GM18519 (cell line): Measurements from ENCODE around the gene FGFR3.

Source experiments
- ATAC-seq: cut with Tn5 transposase; IDR thresholded peaks from one replicate; pipeline ENCODE4 v1.9.1; 2021; ENCODE audit warnings: mild to moderate bottlenecking, moderate library complexity; ENCODE audit not compliant: unreplicated experiment, low FRiP score

The FGFR3 gene

GRCh38 chr4:1768367-1769034 is 24.6 kb upstream of the FGFR3 start:
- ATAC-seq, result no peak

DNA sequence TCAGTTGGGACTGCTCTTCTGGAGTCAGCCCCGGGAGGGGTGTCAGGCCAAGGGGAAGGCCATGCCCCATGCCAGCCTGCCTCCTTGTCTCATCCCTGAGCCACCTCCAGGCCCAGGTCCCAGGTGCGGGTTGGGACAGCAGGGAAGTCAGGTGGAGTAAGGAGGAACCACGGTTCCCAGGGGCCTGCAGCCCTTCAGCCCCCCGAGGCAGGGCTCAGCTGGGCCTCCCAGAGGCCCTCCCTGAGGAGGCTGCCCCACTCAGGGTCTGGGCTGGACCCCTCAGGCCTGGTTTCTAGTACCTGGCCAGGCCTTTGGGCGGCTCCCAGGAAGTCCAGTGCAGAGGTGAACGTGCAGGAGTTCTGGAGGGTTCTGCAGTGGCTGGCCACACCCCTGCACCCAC is 23.4 kb upstream of the FGFR3 start:
- no peak for ATAC-seq

DNA sequence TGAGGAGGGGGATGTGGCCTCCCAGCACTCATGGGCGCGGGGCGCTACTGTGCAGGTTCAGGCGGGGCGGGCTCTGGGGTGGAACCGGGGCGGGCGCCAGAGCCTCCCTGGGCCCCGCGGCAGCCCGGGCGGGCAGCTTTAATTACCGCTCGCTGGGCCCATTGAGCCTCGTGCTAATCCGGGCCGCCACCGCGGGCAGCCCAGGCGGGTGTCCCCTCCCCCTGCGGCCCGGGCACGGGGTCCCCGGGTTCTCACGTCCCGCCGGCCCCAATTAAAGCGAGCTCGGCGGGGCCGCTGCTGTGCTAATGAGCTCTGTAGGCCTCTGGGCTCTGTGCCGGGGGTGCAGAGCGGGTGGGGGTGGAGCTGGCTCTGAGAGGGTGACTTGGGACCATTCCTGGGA is 22.8 kb upstream of the FGFR3 start:
- no peak for ATAC-seq

DNA sequence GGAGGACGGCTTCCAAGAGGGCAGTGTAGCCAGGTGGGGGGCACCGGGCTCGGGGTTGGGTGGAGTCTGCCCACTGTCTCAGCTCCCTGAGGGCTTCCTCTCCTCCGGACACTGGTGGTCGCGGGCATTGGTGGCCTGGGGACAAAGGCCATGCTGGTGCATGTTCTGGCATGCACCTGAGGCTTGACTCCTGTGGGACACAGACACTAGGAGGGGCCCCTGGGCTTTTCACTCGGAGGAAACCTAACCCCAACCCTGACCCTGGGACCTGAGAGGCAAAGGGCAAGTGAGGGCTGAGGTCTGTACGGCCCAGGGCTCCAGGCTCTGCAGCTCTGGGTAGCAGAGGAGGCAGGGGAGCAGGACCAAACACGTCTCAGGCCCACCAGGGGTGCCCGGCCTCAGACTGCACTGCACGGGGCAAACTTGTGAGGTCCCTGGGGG is 22.3 kb upstream of the FGFR3 start:
- ATAC-seq, result no peak

GRCh38 chr4:1771555-1772305 is 21.4 kb upstream of the FGFR3 start:
- no peak for ATAC-seq

GRCh38 chr4:1772853-1773538 is 20.1 kb upstream of the FGFR3 start:
- no peak for ATAC-seq

DNA sequence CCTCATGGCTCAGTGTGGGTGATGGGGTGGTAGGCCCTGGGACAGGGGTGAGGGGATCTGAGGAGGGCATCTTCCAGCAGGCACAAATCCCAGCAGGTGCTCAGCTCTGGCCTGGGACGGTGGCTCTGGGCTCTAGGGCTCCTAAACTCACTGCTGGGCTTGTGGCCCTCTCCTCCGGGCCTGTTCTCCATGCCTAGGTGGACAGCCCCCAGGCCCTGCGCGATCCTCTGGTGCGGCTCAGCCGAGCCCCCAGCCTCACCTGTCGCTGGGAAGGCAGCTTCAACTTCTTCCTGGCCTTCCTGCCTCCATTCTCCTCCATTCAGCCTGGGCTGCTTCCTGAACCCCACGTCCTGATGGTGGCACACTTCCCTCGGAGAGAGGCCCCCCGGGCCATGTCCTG is 19.3 kb upstream of the FGFR3 start:
- no peak for ATAC-seq

DNA sequence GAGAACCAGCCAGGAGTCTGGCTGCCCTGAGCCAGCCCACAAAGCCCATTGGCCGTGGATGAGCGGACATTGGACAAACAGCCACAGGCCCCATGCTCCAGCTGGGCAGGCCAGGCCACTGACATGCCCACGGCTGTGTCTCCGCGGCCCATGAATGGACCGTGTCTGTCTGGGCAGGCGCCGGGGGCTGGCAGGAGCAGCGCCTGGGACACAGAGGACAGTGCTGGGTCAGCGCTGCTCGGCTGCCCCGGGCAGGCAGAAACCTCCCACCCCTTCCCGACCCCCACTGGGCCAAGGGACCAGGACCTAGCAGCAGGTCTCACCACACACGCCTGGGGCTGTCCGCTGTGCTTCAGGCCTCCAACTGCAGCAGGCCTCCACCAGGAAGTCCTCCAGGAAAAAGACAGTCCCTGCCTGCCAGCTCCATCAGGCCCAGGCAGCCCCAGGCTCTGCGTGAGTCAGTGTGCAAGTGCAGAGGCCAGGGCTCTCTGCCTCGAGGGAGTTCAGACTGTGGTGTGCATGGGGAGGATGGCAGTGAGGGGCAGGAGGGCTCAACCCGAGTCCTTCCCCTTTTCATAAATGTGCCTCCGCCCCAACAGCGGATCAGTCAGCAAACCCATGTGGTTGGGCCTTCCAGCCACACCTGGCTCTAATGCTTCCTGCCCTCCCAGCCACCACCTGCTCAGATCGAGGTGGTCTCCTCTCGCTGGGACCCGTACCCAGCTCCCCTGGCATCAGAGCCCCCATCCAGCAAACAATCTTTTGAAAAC is 17.2 kb upstream of the FGFR3 start:
- no peak for ATAC-seq

DNA sequence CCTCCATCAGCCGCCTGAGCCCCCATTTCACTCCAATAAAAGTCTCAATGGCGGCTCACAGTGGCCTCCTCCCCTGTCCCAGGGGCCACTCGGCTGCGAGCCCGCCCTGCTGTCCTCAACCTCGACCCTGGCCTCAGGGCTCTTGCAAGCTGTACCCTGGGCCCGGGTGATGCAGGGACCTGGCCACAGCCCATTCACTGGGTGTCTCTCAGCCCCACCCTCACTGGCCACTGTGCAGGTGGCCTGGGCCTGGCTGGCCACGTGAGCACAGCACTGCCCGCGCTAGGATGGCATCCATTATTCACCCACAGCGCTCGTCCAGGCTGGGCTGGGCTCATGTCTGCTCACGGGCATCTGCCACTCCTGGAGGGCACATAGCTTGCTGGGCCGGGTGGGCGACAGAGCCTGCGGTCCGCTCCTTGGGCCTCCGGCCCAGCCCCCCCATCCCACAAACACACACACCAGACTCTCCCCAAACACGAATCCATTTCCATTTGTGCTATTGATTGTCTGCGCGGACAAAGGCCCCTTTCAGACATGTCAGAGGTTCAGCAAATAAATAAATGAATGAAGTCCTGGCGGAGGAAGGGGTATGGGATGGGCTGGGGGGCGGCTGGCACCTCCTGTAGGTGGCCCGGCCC is 16.5 kb upstream of the FGFR3 start:
- no peak for ATAC-seq

- no peak for ATAC-seq
Measured at GRCh38 chr4:1777822-1778641, 15.1 kb upstream of the FGFR3 start.

- no peak for ATAC-seq
Measured at GRCh38 chr4:1778642-1779392, 14.3 kb upstream of the FGFR3 start.

GRCh38 chr4:1779588-1780382 is 13.3 kb upstream of the FGFR3 start:
- no peak for ATAC-seq

DNA sequence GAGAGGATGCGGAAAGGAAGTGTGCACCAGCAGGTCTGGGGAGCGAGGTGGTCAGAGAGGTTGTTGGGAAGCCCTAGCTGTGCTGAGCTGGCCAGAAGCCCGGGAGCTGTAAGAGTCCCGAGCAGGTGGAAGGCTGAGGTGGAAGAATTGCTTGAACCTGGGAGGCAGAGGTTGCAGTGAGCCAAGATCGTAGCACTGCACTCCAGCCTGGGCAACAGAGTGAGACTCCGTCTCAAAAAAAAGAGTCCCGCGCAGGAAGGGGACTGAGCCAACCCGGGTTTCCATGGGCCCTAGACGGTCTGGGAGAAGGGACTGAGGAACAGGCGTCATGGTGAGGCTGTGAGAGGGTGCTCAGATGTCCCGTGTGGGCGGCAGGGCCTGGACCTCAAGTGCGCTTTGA is 12.7 kb upstream of the FGFR3 start:
- ATAC-seq, result no peak

GRCh38 chr4:1783015-1783414 is 10.1 kb upstream of the FGFR3 start:
- ATAC-seq, result no peak

DNA sequence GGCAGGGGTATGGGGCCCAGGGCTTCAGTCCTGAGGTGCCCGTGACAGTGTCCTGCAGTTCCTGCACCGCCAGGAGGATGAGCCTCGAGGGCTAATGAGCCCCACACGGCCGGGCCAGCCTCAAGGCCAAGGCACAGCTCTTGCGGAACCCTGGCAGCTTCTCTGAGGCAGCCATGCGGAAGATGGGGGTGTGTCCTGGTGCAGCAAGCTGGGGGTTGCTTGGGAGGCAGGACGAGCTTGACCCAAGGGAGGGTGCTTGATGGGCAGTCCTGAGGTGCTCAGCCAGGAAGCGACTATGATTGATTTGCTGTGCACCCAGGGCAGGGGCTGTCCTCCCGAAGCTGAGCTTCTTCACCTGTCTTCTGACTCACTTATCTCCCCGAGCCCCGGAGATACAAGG is 9.1 kb upstream of the FGFR3 start:
- ATAC-seq, result no peak

- no peak for ATAC-seq
Measured at GRCh38 chr4:1784395-1784788, 8.7 kb upstream of the FGFR3 start.

- ATAC-seq, result no peak
Measured at GRCh38 chr4:1784789-1785591, 8.1 kb upstream of the FGFR3 start.
